Body of pancreas (tissue), 4 donors: ENCODE data around the gene HS3ST5.

Source experiments
- CTCF ChIP-seq, 7 experiments: fragments of 450-650 bp in 4 of 7; fragments of 200-600 bp in 3 of 7; sonication (generic) in 3 of 7; IDR thresholded peaks; one replicate each; pipeline ENCODE4 v1.5.1; 2016 to 2019; ENCODE audit warnings: antibody characterized with exemption in 7 of 7
- POLR2A ChIP-seq, 3 donors: fragments of 450-650 bp; IDR thresholded peaks; one replicate each; pipeline ENCODE4 v1.6.1; 2016; ENCODE audit warnings: antibody characterized with exemption in 3 of 3, mild to moderate bottlenecking in 2 of 3

GRCh38 chr6:114068116-114068515, 274.7 kb downstream of the HS3ST5 start:
- TF ChIP-seq CTCF (IDR thresholded peaks at IDR 0.05) (no peak), POLR2A (IDR thresholded peaks at IDR 0.05) (no peak)
